HCT116 (cell line): ENCODE data around the gene PHF2. TPM values are rescaled to one million over a fixed set of nuclear protein-coding genes. Genes with fewer than 3 reads are reported as not detected.

ENCODE experiments used
- ATAC-seq: fragments of 200-7000 bp; cut with Tn5 transposase; 2 replicates; pipeline ENCODE4 v1.9.1; 2020; ENCODE audit warnings: mild to moderate bottlenecking, moderate library complexity
- BruUV-seq: library from RNA; stranded (reverse); fragments of 400-500 nt; replicated peaks from 2 replicates; lab custom pipeline; 2021; lab: Mats Ljungman, UMichigan
- CTCF ChIA-PET: fragments of 300-600 bp; sonication (Branson Sonifier 250); formaldehyde crosslinking; loops from one replicate; lab custom pipeline; 2021; ENCODE audit warnings: antibody characterized with exemption; lab: Charles Lee
- POLR2A ChIA-PET: fragments of 300-600, 350-600 bp; sonication (Branson Sonifier 250); formaldehyde crosslinking; loops from one replicate; lab custom pipeline; 2021; ENCODE audit warnings: antibody characterized with exemption; lab: Charles Lee
- RAD21 ChIA-PET, 2 experiments: fragments of 300-600 bp; sonication (Branson Sonifier 250); formaldehyde crosslinking; loops; one replicate each; lab custom pipeline; 2023; ENCODE audit warnings: low total read pairs in 2 of 2; ENCODE audit not compliant: uncharacterized antibody in 2 of 2, unreplicated experiment in 2 of 2, low non-redundant PET in 1 of 2; lab: Charles Lee
- DNase-seq: peaks from one replicate; pipeline ENCODE4 v3.0.0-alpha.2; 2010; ENCODE audit warnings: low read depth, low spot score
- H2AFZ ChIP-seq: fragments of 200-600 bp; shearing (Covaris generic), sonication (generic); 2 replicates; pipeline ENCODE4 v1.6.1; 2017; ENCODE audit warnings: low read depth, mixed run types, mixed read lengths, antibody characterized with exemption, low read length; ENCODE audit not compliant: poor library complexity, severe bottlenecking
- H3K27ac ChIP-seq: 2 replicates; pipeline ENCODE4 v1.5.1; 2012; ENCODE audit warnings: low read depth, low read length
- H3K27me3 ChIP-seq: fragments of 200-600 bp; sonication (generic); 2 replicates; pipeline ENCODE4 v1.6.1; 2016; ENCODE audit warnings: mixed run types, low read length, mixed read lengths; ENCODE audit not compliant: insufficient read depth
- H3K36me3 ChIP-seq, 2 experiments: fragments of 200-500 bp in 1 of 2; fragments of 200-600 bp in 1 of 2; sonication (Bioruptor generic) in 1 of 2; sonication (generic) in 1 of 2; 2 replicates each; pipeline versions ENCODE4 v1.5.1 to v1.6.1; 2014 to 2016; ENCODE audit warnings: low read length in 2 of 2, inconsistent platforms in 1 of 2, mixed read lengths in 1 of 2, mixed run types in 1 of 2; ENCODE audit not compliant: insufficient read depth in 2 of 2, control insufficient read depth in 1 of 2
- H3K4me1 ChIP-seq, 2 experiments: fragments of 200-600 bp in 1 of 2; sonication (generic) in 1 of 2; 2 replicates each; pipeline versions ENCODE4 v1.5.1 to v1.6.1; 2012 to 2017; ENCODE audit warnings: low read length in 2 of 2, inconsistent platforms in 1 of 2, mild to moderate bottlenecking in 1 of 2, mixed read lengths in 1 of 2, mixed run types in 1 of 2, moderate library complexity in 1 of 2; ENCODE audit not compliant: insufficient read depth in 2 of 2, control insufficient read depth in 1 of 2
- H3K4me2 ChIP-seq: fragments of 200-600 bp; sonication (generic); 2 replicates; pipeline ENCODE4 v1.6.1; 2017; ENCODE audit warnings: mixed run types, low read length, mixed read lengths
- H3K4me3 ChIP-seq, 2 experiments: fragments of 200-600 bp in 1 of 2; sonication (generic) in 1 of 2; replicated peaks in 1 of 2; 2 replicates each; pipeline ENCODE4 v1.5.1; 2011 to 2016; ENCODE audit warnings: low read length in 2 of 2, control low read depth in 1 of 2, low read depth in 1 of 2, mild to moderate bottlenecking in 1 of 2, mixed read lengths in 1 of 2, mixed run types in 1 of 2
- H3K79me2 ChIP-seq: fragments of 200-600 bp; sonication (generic); 2 replicates; pipeline ENCODE4 v1.6.1; 2017; ENCODE audit warnings: mild to moderate bottlenecking, mixed run types, low read length, moderate library complexity, mixed read lengths; ENCODE audit not compliant: insufficient read depth
- H3K9ac ChIP-seq: fragments of 200-600 bp; sonication (generic); 2 replicates; pipeline ENCODE4 v1.6.1; 2016; ENCODE audit warnings: low read length, mixed read lengths
- H3K9me2 ChIP-seq: fragments of 200-600 bp; sonication (generic), shearing (Covaris generic); 2 replicates; pipeline ENCODE4 v1.6.1; 2017; ENCODE audit warnings: mixed run types, mild to moderate bottlenecking, moderate library complexity; ENCODE audit not compliant: insufficient read depth
- H3K9me3 ChIP-seq, 2 experiments: fragments of 200-500 bp in 1 of 2; fragments of 200-600 bp in 1 of 2; sonication (Bioruptor generic) in 1 of 2; sonication (generic) in 1 of 2; 2 replicates each; pipeline ENCODE4 v1.6.1; 2014 to 2017; ENCODE audit warnings: low read length in 2 of 2, mixed read lengths in 2 of 2, inconsistent platforms in 1 of 2, low read depth in 1 of 2, mild to moderate bottlenecking in 1 of 2, mixed run types in 1 of 2, moderate library complexity in 1 of 2; ENCODE audit not compliant: control insufficient read depth in 1 of 2, insufficient read depth in 1 of 2
- H4K20me1 ChIP-seq: fragments of 200-600 bp; sonication (generic), shearing (Covaris generic); 2 replicates; pipeline ENCODE4 v1.6.1; 2017; ENCODE audit warnings: mixed run types, mild to moderate bottlenecking, moderate library complexity; ENCODE audit not compliant: insufficient read depth
- CBX3 ChIP-seq: IDR thresholded peaks from 2 replicates; pipeline ENCODE4 v1.6.1; 2012; ENCODE audit warnings: low read depth
- EGR1 ChIP-seq: IDR thresholded peaks from 2 replicates; pipeline ENCODE4 v1.6.1; 2012; ENCODE audit warnings: low read depth
- ELF1 ChIP-seq: IDR thresholded peaks from 2 replicates; pipeline ENCODE4 v1.6.1; 2012; ENCODE audit warnings: low read depth, borderline replicate concordance
- EZH2 ChIP-seq: fragments of 200-600 bp; sonication (generic); IDR thresholded peaks from 2 replicates; pipeline ENCODE4 v1.6.1; 2017; ENCODE audit warnings: antibody characterized with exemption, mixed run types
- EZH2phosphoT487 ChIP-seq: fragments of 200-600 bp; IDR thresholded peaks from 2 replicates; pipeline ENCODE4 v1.6.1; 2018; ENCODE audit warnings: antibody characterized with exemption, borderline replicate concordance
- FOSL1 ChIP-seq: IDR thresholded peaks from 2 replicates; pipeline ENCODE4 v1.6.1; 2012; ENCODE audit warnings: low read depth
- JUND ChIP-seq: IDR thresholded peaks from 2 replicates; pipeline ENCODE4 v1.6.1; 2012
- POLR2A ChIP-seq: IDR thresholded peaks from 2 replicates; pipeline ENCODE4 v1.7.0; 2011; ENCODE audit warnings: borderline replicate concordance; ENCODE audit not compliant: insufficient read depth, insufficient read length; ENCODE audit errors: extremely low read depth
- POLR2AphosphoS5 ChIP-seq: IDR thresholded peaks from 2 replicates; pipeline ENCODE4 v1.6.1; 2011; ENCODE audit warnings: mild to moderate bottlenecking, low read depth, low read length, moderate library complexity
- RAD21 ChIP-seq: IDR thresholded peaks from 2 replicates; pipeline ENCODE4 v1.6.1; 2012; ENCODE audit warnings: low read depth, mild to moderate bottlenecking
- SIN3A ChIP-seq: IDR thresholded peaks from 2 replicates; pipeline ENCODE4 v1.6.1; 2012; ENCODE audit warnings: low read depth
- SP1 ChIP-seq: IDR thresholded peaks from 2 replicates; pipeline ENCODE4 v1.6.1; 2012; ENCODE audit warnings: low read depth
- SRF ChIP-seq: IDR thresholded peaks from 2 replicates; pipeline ENCODE4 v1.6.1; 2012; ENCODE audit warnings: low read depth
- TCF7L2 ChIP-seq: IDR thresholded peaks from 2 replicates; pipeline ENCODE4 v1.7.0; 2011; ENCODE audit warnings: borderline replicate concordance, inconsistent platforms; ENCODE audit not compliant: insufficient read depth, insufficient read length; ENCODE audit errors: extremely low read depth
- ZFX ChIP-seq: fragments of 450-650 bp; IDR thresholded peaks from 2 replicates; pipeline ENCODE4 v1.6.1; 2017
- ZNF274 ChIP-seq: fragments of 200-500 bp; sonication (Bioruptor generic); IDR thresholded peaks from 2 replicates; pipeline ENCODE4 v1.6.1; 2014; ENCODE audit warnings: mild to moderate bottlenecking, low read depth, low read length, inconsistent platforms
- intact Hi-C: fragments of 100-400 bp; cut with micrococcal nuclease; formaldehyde crosslinking; loops from 2 replicates; pipeline ENCODE4 v1.10.0; 2022
- total RNA-seq: library from RNA; stranded (reverse); gene quantifications from one replicate; pipeline ENCODE4 v1.2.1, GENCODE V29; 2021; ENCODE audit not compliant: unreplicated experiment
- TF ChIP-seq, protein P1 (sequence below): IDR thresholded peaks from 2 replicates; pipeline ENCODE4 v1.6.1; 2012
- TF ChIP-seq, protein P2 (sequence below): IDR thresholded peaks from 2 replicates; pipeline ENCODE4 v1.6.1; 2012; ENCODE audit warnings: low read depth

PHF2 gene
- total RNA-seq, 1 experiment from 2014 or later, result 20.6 TPM

DNA sequence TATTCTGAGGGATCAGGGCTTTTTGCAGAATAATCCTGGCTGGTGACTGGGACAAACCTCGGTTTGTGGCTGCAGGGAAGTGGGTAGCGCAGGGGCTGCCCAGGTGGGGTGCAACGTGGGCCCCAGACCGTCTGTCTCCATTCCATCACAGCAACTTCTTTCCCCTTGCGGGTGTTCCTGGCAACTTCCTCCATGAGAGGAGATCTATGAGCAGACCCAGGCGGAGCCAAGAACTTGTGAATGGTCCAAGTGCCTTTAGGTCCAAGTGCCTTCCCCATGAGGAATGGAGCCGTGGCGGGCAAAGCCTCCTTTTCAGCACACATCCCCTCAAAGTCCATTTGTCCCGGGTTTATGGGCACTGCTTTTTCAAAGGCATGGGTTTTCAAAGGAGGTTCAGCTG is 136.5 kb downstream of the PHF2 start:
- H3K4me2 ChIP-seq, result no peak overlapping the region
- no peaks in the 10 kb centered on the region for H3K36me3 ChIP-seq
- no peaks in the 10 kb centered on the region for H3K79me2 ChIP-seq
- H3K4me1 ChIP-seq, result no peaks in the 10 kb centered on the region
- H3K9me3 ChIP-seq, result no peaks in the 10 kb centered on the region; a peak in 1 of 4 replicates
- no peaks in the 10 kb centered on the region for H3K9me2 ChIP-seq
- no peak for ATAC-seq
- no TSS peak for BruUV-seq
- no peak overlapping the region for H3K9ac ChIP-seq
- ChIA-PET CTCF (no interaction called here), RAD21 (no interaction called here), POLR2A (no interaction called here)
- H3K27me3 ChIP-seq, result no peaks in the 10 kb centered on the region
- no peak overlapping the region for H3K27ac ChIP-seq
- H3K4me3 ChIP-seq, result no peak overlapping the region
- no peak overlapping the region for H2AFZ ChIP-seq
- no peak for DNase-seq
- intact Hi-C loops, result no loop called here
- no peak for TF ChIP-seq EZH2
- no peak for TF ChIP-seq JUND
- no peak for TF ChIP-seq SIN3A
- TF ChIP-seq POLR2AphosphoS5, result no peak
- TF ChIP-seq RAD21, result no peak
- no peak for TF ChIP-seq SP1
- TF ChIP-seq POLR2A, result no peak
- TF ChIP-seq CBX3, result no peak
- TF ChIP-seq FOSL1, result no peak
- no peak for TF ChIP-seq TCF7L2
- no peak for TF ChIP-seq ELF1
- no peak for TF ChIP-seq ZNF274
- no peak for TF ChIP-seq SRF
- TF ChIP-seq, protein P1, sequence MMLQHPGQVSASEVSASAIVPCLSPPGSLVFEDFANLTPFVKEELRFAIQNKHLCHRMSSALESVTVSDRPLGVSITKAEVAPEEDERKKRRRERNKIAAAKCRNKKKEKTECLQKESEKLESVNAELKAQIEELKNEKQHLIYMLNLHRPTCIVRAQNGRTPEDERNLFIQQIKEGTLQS, result no peak
- no peak for TF ChIP-seq EZH2phosphoT487
- TF ChIP-seq, protein P2, sequence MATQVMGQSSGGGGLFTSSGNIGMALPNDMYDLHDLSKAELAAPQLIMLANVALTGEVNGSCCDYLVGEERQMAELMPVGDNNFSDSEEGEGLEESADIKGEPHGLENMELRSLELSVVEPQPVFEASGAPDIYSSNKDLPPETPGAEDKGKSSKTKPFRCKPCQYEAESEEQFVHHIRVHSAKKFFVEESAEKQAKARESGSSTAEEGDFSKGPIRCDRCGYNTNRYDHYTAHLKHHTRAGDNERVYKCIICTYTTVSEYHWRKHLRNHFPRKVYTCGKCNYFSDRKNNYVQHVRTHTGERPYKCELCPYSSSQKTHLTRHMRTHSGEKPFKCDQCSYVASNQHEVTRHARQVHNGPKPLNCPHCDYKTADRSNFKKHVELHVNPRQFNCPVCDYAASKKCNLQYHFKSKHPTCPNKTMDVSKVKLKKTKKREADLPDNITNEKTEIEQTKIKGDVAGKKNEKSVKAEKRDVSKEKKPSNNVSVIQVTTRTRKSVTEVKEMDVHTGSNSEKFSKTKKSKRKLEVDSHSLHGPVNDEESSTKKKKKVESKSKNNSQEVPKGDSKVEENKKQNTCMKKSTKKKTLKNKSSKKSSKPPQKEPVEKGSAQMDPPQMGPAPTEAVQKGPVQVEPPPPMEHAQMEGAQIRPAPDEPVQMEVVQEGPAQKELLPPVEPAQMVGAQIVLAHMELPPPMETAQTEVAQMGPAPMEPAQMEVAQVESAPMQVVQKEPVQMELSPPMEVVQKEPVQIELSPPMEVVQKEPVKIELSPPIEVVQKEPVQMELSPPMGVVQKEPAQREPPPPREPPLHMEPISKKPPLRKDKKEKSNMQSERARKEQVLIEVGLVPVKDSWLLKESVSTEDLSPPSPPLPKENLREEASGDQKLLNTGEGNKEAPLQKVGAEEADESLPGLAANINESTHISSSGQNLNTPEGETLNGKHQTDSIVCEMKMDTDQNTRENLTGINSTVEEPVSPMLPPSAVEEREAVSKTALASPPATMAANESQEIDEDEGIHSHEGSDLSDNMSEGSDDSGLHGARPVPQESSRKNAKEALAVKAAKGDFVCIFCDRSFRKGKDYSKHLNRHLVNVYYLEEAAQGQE, result no peak
- no peak; the same call in 1 of the 2 replicates for TF ChIP-seq ZFX
- no peak for TF ChIP-seq EGR1
- H4K20me1 ChIP-seq, result no peaks in the 10 kb centered on the region
